ENCODE results near the gene GAS1.

Gene GAS1

DNA sequence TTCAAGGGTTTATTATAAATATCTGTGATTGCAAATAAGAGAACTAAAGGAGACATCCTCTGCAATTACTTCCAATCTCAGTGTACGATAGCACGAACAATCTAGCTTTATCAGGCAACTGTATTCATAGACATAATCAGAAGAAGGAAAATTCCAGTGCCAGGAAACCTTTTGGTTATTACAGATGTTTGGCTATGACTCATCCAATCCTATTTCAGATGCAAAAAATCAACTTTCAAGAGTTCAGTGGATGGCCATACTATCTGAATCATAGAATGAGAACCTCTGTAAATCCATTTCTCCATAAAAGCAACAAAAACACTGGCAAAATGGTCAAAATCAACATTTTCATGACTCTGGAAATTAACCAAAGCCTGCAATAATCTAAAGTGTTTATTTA lies 37.9 kb downstream of the GAS1 start:
- H3K4me3 ChIP-seq (ENCODE audit: low read depth, low read length): no peak overlapping the region
- DNase-seq (ENCODE audit: low read depth): no peak
- TF ChIP-seq, protein P1, sequence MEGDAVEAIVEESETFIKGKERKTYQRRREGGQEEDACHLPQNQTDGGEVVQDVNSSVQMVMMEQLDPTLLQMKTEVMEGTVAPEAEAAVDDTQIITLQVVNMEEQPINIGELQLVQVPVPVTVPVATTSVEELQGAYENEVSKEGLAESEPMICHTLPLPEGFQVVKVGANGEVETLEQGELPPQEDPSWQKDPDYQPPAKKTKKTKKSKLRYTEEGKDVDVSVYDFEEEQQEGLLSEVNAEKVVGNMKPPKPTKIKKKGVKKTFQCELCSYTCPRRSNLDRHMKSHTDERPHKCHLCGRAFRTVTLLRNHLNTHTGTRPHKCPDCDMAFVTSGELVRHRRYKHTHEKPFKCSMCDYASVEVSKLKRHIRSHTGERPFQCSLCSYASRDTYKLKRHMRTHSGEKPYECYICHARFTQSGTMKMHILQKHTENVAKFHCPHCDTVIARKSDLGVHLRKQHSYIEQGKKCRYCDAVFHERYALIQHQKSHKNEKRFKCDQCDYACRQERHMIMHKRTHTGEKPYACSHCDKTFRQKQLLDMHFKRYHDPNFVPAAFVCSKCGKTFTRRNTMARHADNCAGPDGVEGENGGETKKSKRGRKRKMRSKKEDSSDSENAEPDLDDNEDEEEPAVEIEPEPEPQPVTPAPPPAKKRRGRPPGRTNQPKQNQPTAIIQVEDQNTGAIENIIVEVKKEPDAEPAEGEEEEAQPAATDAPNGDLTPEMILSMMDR (IDR thresholded peaks at IDR 0.05; ENCODE audit: low read depth, low read length, missing control alignments): no peak

DNA sequence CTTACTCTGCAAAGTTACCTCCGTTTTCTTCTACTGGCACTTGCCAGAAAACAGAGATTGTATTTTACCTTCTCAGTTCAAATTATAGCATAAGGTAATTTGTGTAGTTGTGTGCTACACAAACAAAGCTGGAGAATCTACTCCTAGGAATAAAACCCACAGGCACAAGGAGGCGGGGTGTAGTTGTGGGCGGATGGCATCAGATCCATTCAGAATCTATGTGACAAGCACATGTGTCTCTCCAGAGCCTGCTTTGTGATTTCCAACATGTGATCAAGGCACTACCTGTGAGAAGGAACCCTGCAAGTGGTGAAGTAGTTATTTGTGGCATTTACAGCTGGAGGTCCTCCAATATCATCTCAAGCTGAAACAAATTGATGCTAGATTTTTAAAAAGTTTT lies 39.0 kb downstream of the GAS1 start:
- TF ChIP-seq, protein P1 (IDR thresholded peaks at IDR 0.05; ENCODE audit: low read depth, low read length, missing control alignments): no peak
- H3K4me3 ChIP-seq (ENCODE audit: low read depth, low read length): no peak overlapping the region
- DNase-seq (ENCODE audit: low read depth): no peak

DNA sequence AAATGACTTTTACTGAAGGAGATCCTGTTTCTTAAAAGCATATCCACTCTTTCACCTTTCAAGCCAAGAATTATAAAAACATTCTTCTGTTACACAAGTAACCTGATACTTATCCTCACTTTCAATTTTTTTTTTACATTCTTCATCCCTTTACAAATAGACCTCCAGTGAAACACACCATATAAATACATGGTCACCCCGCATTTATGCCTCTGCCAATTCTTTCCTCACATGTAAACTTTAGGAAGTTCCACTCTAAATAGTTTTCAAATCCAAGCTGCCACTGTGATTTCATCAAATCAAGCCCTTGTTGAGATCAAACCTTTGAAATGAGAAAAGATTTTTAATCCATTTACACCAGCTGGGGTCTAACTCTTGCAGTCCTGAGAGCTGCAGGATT lies 40.0 kb downstream of the GAS1 start:
- TF ChIP-seq, protein P1 (IDR thresholded peaks at IDR 0.05; ENCODE audit: low read depth, low read length, missing control alignments): no peak
- DNase-seq (ENCODE audit: low read depth): no peak
- no peak overlapping the region for H3K4me3 ChIP-seq (ENCODE audit: low read depth, low read length)

DNA sequence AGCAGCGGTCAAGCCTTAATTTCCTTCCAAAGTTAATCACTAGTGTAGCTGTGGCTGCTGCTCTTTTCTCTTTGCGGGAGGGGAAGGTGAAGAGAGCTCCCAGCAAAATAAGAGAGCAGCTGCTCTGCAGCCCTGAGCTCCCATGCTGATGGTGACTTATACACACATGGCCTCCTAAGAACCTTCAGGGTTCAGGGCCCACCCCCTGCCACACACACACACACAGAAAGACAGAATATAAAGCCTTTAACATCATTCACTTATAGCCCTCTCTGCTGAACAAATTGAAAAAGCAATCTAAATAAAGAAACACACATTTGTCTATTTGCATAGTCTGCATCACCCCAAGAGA lies 43.6 kb downstream of the GAS1 start:
- TF ChIP-seq, protein P1 (IDR thresholded peaks at IDR 0.05; ENCODE audit: low read depth, low read length, missing control alignments): no peak
- H3K4me3 ChIP-seq (ENCODE audit: low read depth, low read length): no peak overlapping the region
- no peak for DNase-seq (ENCODE audit: low read depth)

DNA sequence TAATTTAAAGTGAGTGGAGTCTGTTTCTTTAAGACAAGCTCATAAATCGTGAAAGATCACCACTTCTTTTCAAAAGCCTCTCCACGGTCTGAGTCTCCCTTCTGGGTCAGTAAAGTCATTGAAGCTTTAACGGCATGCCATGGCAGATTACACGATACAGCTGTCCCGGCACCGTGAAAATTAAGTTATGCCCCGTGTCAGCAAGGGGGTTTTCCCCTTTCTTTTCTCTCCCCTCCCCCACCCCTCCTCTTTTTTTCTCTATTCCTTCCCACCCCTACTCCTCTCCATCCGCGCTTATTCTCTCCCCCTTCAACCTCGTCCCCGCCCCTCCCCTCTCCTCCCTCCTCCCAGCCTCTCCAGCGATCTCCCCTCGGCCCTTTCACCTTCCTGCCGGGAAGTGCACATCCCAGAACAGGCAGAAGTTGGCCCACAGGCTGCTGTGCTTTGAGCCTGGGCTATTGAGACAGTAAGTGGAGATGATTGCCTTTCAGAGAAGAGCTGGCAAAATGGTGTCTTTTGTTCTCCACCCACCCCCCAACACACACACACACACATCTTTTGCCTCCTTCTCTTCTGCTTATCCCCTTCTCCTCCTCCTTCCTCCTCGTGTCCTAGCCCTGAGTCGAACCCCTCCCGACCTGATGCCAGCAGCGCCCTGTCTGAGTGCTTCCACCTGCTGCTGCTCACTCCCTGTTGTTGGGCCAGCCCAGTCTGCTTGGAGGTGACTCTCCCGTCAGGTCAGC lies 44.1 kb downstream of the GAS1 start:
- no peak for DNase-seq (ENCODE audit: low read depth)
- TF ChIP-seq, protein P1 (IDR thresholded peaks at IDR 0.05; ENCODE audit: low read depth, low read length, missing control alignments): no peak
- H3K4me3 ChIP-seq (ENCODE audit: low read depth, low read length): no peak overlapping the region

DNA sequence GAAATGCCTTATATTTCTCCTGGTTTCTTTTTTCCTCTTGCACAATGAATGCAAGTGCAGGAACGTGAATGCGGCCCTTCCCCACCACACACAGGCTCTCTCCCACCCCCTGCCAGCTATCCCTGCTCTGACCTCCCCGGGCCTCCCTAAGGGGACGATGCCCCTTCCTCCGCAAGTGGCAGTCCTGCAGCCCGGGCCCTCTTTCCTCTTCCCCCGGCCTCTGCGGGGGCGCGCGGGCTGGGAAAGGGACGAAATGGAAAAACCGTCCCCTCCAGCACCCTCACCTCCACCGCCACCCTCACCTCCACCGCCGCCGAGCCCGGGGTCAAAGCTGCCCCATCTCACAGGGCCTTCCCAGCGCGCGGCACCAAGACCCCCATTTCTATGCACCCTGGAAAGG lies 44.7 kb downstream of the GAS1 start:
- no peak for DNase-seq (ENCODE audit: low read depth)
- TF ChIP-seq, protein P1 (IDR thresholded peaks at IDR 0.05; ENCODE audit: low read depth, low read length, missing control alignments): no peak
- H3K4me3 ChIP-seq (ENCODE audit: low read depth, low read length): no peak overlapping the region

DNA sequence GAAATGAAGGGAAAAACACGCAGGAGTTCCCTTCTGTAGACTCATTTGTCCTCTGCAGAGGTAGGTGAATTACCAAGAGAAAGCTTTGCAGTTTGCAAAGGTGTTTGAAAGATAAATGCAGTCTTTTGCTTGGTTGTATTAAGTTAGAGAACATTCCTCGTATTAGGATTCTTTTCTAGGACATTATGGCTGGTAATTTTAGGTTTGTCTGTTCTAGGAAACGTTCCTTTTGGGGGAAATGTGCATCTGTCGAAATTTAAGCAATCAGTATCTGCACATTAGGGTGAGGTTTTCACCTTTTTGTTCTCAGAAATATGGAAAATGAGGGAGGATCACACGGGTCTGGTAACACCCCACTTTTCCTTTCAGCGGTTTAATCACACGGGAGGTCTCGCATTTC lies 45.1 kb downstream of the GAS1 start:
- H3K4me3 ChIP-seq (ENCODE audit: low read depth, low read length): no peak overlapping the region
- TF ChIP-seq, protein P1 (IDR thresholded peaks at IDR 0.05; ENCODE audit: low read depth, low read length, missing control alignments): no peak
- no peak for DNase-seq (ENCODE audit: low read depth)

All from GM12864 (cell line).